OCI-LY1 (cell line): ENCODE data around the gene MORN3.
"Not testable (repeated sequence)": the region's sequence is repeated elsewhere in the genome, so short reads cannot be mapped to it uniquely, and the experiment has no call there.

Experiments
- H2AFZ ChIP-seq: fragments of 200-600 bp; sonication (generic), shearing (Covaris generic); 2 replicates; pipeline ENCODE4 v1.6.0; 2014; ENCODE audit warnings: antibody characterized with exemption, mild to moderate bottlenecking, low read length
- H3F3A ChIP-seq: fragments of 200-600 bp; sonication (generic), shearing (Covaris generic); 2 replicates; pipeline ENCODE4 v1.6.0; 2014; ENCODE audit warnings: mild to moderate bottlenecking, antibody characterized with exemption, low read length, moderate library complexity; ENCODE audit not compliant: insufficient read depth
- H3K27ac ChIP-seq: fragments of 200-600 bp; sonication (generic); 2 replicates; pipeline ENCODE4 v1.5.1; 2014; ENCODE audit warnings: low read length, mixed run types, mild to moderate bottlenecking, low read depth; ENCODE audit not compliant: poor library complexity, severe bottlenecking
- H3K27me3 ChIP-seq: fragments of 200-600 bp; sonication (generic); 2 replicates; pipeline ENCODE4 v1.6.0; 2014; ENCODE audit warnings: antibody characterized with exemption, mild to moderate bottlenecking, low read length, moderate library complexity; ENCODE audit not compliant: insufficient read depth
- H3K36me3 ChIP-seq: fragments of 200-600 bp; sonication (generic); 2 replicates; pipeline ENCODE4 v1.6.1; 2014; ENCODE audit warnings: mild to moderate bottlenecking, antibody characterized with exemption, low read length, moderate library complexity, mixed read lengths; ENCODE audit not compliant: insufficient read depth
- H3K4me1 ChIP-seq: fragments of 200-600 bp; sonication (generic); 2 replicates; pipeline ENCODE4 v1.5.1; 2014; ENCODE audit warnings: mild to moderate bottlenecking, low read length, moderate library complexity; ENCODE audit not compliant: insufficient read depth, severe bottlenecking
- H3K4me2 ChIP-seq: fragments of 200-600 bp; sonication (generic), shearing (Covaris generic); 2 replicates; pipeline ENCODE4 v1.6.1; 2014; ENCODE audit warnings: low read length
- H3K4me3 ChIP-seq: fragments of 200-600 bp; sonication (generic); 2 replicates; pipeline ENCODE4 v1.5.1; 2014; ENCODE audit warnings: low read length, low read depth, mild to moderate bottlenecking, mixed read lengths; ENCODE audit not compliant: poor library complexity, severe bottlenecking
- H3K79me2 ChIP-seq: fragments of 200-600 bp; shearing (Covaris generic); 2 replicates; pipeline ENCODE4 v1.6.1; 2016; ENCODE audit warnings: mixed run types, low read length, mixed read lengths; ENCODE audit not compliant: insufficient read depth
- H3K9ac ChIP-seq: fragments of 200-600 bp; sonication (generic), shearing (Covaris generic); 2 replicates; pipeline ENCODE4 v1.6.1; 2014; ENCODE audit warnings: mild to moderate bottlenecking, low read length, mixed read lengths
- H3K9me2 ChIP-seq: fragments of 200-600 bp; sonication (generic), shearing (Covaris generic); 2 replicates; pipeline ENCODE4 v1.6.1; 2014; ENCODE audit warnings: low read depth, mild to moderate bottlenecking, low read length, mixed read lengths
- H3K9me3 ChIP-seq: fragments of 200-600 bp; shearing (Covaris generic); 2 replicates; pipeline ENCODE4 v1.6.1; 2014; ENCODE audit warnings: low read length, mixed read lengths
- H4K20me1 ChIP-seq: fragments of 200-600 bp; sonication (generic), shearing (Covaris generic); 2 replicates; pipeline ENCODE4 v1.6.0; 2016; ENCODE audit warnings: mild to moderate bottlenecking, low read length; ENCODE audit not compliant: insufficient read depth
- EZH2 ChIP-seq: fragments of 200-600 bp; sonication (generic), shearing (Covaris generic); IDR thresholded peaks from 2 replicates; pipeline ENCODE4 v1.8.0; 2017; ENCODE audit warnings: borderline replicate concordance, mixed run types, mild to moderate bottlenecking, antibody characterized with exemption, low read length, moderate library complexity, mixed read lengths
- TF ChIP-seq, protein P1 (sequence below): fragments of 200-600 bp; sonication (generic), shearing (Covaris generic); IDR thresholded peaks from 2 replicates; pipeline ENCODE4 v1.5.1; 2017; ENCODE audit warnings: mild to moderate bottlenecking, antibody characterized with exemption, low read length, moderate library complexity, mixed read lengths

MORN3 gene

DNA sequence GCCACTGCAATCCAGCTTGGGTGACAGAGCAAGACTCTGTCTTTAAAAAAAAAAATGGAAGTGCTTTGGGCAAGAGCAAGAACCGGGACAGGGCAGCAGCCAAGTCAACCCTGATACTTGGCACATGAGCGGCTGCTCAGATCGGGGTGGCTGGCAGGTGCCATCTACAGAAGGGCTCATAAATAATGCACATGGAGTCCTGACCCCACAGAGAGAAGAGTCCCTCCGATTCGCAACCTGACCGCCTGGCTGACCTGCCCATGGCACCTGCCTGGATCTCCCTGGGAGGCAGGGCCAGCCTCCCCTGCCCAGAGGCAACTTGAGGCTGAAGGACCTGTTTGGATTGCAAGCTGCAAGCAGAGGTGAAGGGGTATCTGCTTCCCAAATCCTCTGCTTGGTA, 33.5 kb upstream of the MORN3 start:
- Histone ChIP-seq H3K36me3 (no peaks in the 10 kb centered on the region; the same call in 1 of the 2 replicates), H3F3A (no peaks in the 10 kb centered on the region), H3K27me3 (no peaks in the 10 kb centered on the region), H3K4me1 (no peaks in the 10 kb centered on the region), H3K4me2 (no peak overlapping the region), H3K9me2 (no peaks in the 10 kb centered on the region), H3K79me2 (no peaks in the 10 kb centered on the region), H3K4me3 (no peak overlapping the region), H3K27ac (no peak overlapping the region), H2AFZ (no peak overlapping the region), H3K9me3 (no peaks in the 10 kb centered on the region), H4K20me1 (no peaks in the 10 kb centered on the region), H3K9ac (no peak overlapping the region)
- TF ChIP-seq EZH2, result no peak
- TF ChIP-seq, protein P1, sequence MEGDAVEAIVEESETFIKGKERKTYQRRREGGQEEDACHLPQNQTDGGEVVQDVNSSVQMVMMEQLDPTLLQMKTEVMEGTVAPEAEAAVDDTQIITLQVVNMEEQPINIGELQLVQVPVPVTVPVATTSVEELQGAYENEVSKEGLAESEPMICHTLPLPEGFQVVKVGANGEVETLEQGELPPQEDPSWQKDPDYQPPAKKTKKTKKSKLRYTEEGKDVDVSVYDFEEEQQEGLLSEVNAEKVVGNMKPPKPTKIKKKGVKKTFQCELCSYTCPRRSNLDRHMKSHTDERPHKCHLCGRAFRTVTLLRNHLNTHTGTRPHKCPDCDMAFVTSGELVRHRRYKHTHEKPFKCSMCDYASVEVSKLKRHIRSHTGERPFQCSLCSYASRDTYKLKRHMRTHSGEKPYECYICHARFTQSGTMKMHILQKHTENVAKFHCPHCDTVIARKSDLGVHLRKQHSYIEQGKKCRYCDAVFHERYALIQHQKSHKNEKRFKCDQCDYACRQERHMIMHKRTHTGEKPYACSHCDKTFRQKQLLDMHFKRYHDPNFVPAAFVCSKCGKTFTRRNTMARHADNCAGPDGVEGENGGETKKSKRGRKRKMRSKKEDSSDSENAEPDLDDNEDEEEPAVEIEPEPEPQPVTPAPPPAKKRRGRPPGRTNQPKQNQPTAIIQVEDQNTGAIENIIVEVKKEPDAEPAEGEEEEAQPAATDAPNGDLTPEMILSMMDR, result no peak

DNA sequence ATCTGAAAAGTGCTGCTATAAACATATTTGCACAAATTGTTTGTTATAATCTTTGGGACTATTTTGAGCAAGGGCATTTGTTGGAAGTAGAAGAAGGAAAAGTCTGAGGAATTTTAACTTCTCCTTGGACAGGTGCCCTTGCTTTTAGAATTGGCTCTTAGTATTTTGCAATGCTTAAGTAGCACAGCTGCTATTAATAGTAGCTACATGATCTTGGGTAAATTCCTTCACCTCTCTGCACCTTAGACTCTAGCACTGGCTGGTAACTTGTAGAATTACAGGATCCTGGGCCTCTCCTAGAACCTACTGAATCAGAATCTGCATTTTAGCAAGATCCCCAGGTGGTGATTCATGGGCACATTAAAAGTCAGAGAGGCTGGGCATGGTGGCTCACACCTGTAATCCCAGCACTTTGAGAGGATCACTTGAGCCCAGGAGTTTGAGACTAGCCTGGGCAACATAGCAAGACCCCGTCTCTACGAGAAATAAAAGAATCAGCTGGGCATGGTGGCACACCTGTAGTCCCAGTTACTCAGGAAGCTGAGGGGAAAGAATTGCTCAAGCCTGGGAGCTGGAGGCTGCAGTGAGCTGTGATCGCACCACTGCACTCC, 32.3 kb upstream of the MORN3 start:
- Histone ChIP-seq H3K9ac (no peak overlapping the region), H3K4me1 (peaks cover 4% of the 10 kb centered on the region), H3K79me2 (no peaks in the 10 kb centered on the region), H4K20me1 (no peaks in the 10 kb centered on the region), H3K4me2 (no peak overlapping the region), H3K36me3 (no peaks in the 10 kb centered on the region; the same call in 1 of the 2 replicates), H3K27ac (no peak overlapping the region), H3F3A (no peaks in the 10 kb centered on the region), H3K4me3 (no peak overlapping the region), H3K9me2 (no peaks in the 10 kb centered on the region), H3K9me3 (no peaks in the 10 kb centered on the region), H2AFZ (no peak overlapping the region), H3K27me3 (no peaks in the 10 kb centered on the region)
- TF ChIP-seq EZH2, result no peak
- TF ChIP-seq, protein P1, result no peak

DNA sequence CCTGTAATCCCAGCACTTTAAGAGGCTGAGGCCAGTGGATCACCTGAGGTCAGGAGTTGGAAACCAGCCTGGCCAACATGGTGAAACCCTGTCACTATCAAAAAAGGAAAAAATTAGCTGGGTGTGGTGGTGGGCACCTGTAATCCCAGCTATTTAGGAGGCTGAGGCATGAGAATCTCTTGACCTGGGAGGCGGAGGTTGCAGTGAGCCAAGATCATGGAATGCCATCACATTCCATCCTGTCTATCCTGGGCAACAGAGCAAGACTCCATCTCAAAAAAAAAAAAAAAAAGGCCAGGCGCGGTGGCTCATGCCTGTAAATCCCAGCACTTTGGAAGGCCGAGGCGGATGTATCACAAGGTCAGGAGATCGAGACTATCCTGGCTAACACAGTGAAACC, 28.4 kb upstream of the MORN3 start:
- not testable (repeated sequence) for H3K79me2 ChIP-seq, H4K20me1 ChIP-seq, H3F3A ChIP-seq, H3K4me1 ChIP-seq, H3K4me3 ChIP-seq, H3K36me3 ChIP-seq, H3K9me2 ChIP-seq, H3K4me2 ChIP-seq, H3K9ac ChIP-seq, H2AFZ ChIP-seq, H3K27ac ChIP-seq, H3K27me3 ChIP-seq, H3K9me3 ChIP-seq

GRCh38 chr12:121697093-121697698, 27.7 kb upstream of the MORN3 start:
- H3F3A ChIP-seq, result no peaks in the 10 kb centered on the region
- H3K9ac ChIP-seq, result no peak overlapping the region
- H3K4me2 ChIP-seq, result peak overlapping the region; percentile 43; the same call in 1 of the 2 replicates
- H3K4me3 ChIP-seq, result no peak overlapping the region
- peaks cover 4% of the 10 kb centered on the region for H3K4me1 ChIP-seq
- no peak for TF ChIP-seq EZH2
- TF ChIP-seq, protein P1, result peak; percentile 62
- H3K27me3 ChIP-seq, result no peaks in the 10 kb centered on the region
- H3K36me3 ChIP-seq, result no peaks in the 10 kb centered on the region
- H2AFZ ChIP-seq, result no peak overlapping the region
- H3K27ac ChIP-seq, result no peak overlapping the region
- no peaks in the 10 kb centered on the region for H4K20me1 ChIP-seq
- no peaks in the 10 kb centered on the region for H3K79me2 ChIP-seq
- H3K9me3 ChIP-seq, result no peaks in the 10 kb centered on the region
- no peaks in the 10 kb centered on the region for H3K9me2 ChIP-seq
